Suprapubic skin (tissue), 3 donors: ENCODE data around the gene IQUB.
"Not testable (repeated sequence)": the region's sequence is repeated elsewhere in the genome, so short reads cannot be mapped to it uniquely, and the experiment has no call there.

Experiments
- CTCF ChIP-seq, 2 donors: fragments of 200-600 bp in 1 of 2; fragments of 450-650 bp in 1 of 2; sonication (generic) in 1 of 2; IDR thresholded peaks; one replicate each; pipeline ENCODE4 v1.5.1; 2016 to 2019; ENCODE audit warnings: antibody characterized with exemption in 2 of 2, mild to moderate bottlenecking in 1 of 2, moderate library complexity in 1 of 2
- POLR2AphosphoS5 ChIP-seq, 3 donors: sonication (generic); formaldehyde crosslinking; IDR thresholded peaks; one replicate each; pipeline ENCODE4 v1.6.1; 2017; ENCODE audit warnings: antibody characterized with exemption in 3 of 3

GRCh38 chr7:123527712-123528225 is 6.6 kb downstream of the IQUB start:
- TF ChIP-seq CTCF, POLR2AphosphoS5 (IDR thresholded peaks at IDR 0.05): not testable (repeated sequence)
